NCI-H2081 (cell line): Measurements from ENCODE around the gene FOXO3B.
"Not testable (repeated sequence)": the region's sequence is repeated elsewhere in the genome, so short reads cannot be mapped to it uniquely, and the experiment has no call there.

Experiments used
- DNase-seq, 2 experiments: peaks; one replicate each; lab custom pipeline; 2025; lab: John Stamatoyannopoulos, UW

Gene FOXO3B

DNA sequence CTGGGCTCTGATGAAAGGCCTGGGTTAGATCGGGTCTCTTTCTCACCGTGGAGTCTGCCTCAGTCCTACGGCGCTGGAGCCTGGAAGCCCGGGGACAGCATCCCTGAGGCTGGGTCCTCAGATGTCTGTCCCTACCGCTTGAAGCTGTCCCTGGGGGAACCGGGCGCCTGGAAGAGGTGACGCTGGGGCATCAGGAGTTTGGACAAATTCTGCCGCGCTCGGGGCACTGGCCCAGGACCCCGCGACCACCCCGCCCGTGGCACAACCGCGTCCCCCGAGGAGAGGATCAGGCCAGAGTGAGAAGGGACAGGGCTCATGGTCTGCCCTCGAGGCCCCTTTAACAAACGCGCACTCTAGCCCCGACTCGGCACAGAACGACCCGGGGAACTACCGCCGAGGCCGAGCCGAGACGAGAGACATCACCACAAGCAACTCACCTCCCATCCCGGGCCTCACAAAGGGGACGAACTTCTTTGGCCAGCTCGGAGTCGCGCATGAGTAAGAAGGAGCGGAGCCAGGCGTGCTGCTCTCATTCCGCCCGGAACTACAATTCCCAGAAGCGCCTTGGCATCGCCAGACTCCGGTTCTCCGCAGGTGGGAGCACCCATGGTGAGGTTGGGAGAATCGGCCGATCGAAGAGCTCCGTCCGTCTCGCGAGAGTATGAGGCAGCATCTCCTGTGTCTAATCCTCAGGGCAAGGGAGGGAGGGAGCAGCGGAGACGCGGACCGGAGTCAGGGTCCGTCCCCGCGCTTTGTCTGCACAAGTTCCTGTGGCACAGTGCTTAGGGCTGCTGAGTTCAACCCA lies at the start of gene FOXO3B:
TSS of gene FOXO3B (minus strand) at position 548 of the 805 bp plus-strand sequence. CDS start 663 bp downstream, outside the sequence.
- DNase-seq, result peak; percentile 88 to 96

DNA sequence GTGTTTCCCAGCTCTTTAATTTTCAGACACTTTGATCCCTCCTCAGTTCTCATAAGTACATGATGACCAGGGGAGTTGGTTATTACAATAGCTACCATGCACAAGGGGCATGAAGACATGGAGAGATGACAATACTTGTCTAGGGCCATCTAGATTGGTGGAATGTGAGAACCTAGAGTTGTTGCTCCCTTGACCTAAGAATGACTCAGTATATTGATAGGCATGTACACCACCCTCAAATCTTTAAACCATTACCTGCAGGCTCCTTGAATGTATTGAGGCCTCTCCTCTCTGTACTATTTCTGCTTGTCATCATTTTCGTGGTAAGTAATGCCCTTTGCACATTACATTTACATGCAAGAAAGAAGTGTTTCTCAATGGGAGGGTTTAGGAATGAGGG lies 41.4 kb upstream of the FOXO3B start:
- not testable (repeated sequence) for DNase-seq

DNA sequence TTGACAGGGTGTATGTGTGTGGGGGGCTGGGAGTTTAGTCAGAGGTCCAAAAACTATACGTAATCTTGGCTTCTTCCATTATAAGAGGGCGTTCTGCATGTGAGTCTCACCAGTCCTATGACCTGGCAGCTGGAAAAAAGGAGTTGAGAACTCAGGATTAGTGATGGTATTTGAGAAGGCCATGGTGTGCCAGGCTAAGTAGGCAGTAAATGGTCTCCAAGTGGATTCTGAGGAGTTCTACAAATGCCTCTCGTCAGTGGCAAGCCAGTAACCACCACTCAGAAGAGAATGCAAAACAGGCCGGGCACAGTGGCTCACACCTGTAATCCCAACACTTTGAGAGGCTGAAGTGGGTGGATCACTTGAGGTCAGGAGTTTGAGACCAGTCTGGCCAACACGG lies 40.5 kb upstream of the FOXO3B start:
- not testable (repeated sequence) for DNase-seq

DNA sequence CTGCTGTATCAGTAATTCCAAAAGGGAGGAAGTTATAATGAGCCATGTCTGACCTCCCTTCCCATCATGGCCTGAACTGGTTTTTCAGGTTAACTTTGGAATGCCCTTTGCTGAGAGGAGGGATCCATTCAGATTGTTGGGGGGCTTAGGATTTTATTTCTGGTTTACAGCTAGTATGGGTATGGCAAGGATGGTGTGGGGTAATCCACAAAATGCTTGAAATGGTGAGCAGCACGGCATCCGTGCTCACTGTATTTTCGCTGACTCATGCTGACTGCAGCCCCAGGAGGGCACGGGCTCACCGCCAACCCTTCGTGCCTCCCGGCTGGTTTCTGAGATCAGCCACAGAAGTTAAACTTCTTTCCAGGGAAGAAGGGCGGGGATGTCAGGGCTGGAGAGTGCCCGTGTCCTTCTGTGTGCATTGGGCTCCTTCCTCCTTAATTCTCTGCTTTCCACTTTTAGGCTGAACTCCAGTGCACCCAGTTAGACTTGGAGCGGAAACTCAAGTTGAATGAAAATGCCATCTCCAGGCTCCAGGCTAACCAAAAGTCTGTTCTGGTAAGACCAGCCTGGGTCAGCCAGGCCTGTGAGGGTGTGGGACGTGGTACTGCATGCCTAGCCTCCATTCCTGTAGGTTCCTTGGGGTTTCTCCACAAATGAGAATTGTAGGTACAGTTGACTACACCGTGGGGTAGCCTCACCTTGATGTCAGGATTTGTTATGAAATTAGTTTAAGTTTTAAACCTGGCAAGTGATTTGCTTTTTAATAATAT lies 39.8 kb upstream of the FOXO3B start:
- not testable (repeated sequence) for DNase-seq

DNA sequence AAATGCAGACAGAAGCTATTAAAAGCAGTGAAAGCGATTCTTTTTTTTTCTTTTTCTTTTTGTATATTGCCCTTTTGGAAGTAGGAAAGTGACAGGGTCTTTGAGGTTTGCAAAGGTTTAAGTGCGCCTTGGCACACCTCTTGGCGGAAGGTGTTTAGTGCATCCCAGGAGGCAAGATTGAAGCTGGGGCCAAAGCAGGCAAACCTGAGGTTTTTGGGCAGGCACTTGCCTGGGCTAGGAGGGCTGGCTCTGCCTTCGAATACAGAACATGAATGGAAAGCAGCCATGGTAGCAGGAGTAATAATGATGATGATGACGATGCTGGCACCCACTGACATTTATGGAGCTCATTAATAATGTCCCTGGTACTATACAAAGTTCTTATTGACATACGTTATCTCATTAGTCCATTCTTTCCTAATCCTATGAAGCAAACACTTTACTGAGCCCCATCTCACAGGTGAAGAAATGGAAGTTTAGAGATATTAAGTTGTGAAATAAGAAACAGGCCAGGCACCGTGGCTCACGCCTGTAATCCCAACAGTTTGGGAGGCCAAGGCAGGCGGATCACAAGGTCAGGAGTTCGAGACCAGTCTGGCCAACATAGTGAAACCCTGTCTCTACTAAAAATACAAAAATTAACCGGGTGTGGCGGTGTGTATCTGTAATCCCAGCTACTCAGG lies 37.5 kb upstream of the FOXO3B start:
- DNase-seq, result not testable (repeated sequence)

DNA sequence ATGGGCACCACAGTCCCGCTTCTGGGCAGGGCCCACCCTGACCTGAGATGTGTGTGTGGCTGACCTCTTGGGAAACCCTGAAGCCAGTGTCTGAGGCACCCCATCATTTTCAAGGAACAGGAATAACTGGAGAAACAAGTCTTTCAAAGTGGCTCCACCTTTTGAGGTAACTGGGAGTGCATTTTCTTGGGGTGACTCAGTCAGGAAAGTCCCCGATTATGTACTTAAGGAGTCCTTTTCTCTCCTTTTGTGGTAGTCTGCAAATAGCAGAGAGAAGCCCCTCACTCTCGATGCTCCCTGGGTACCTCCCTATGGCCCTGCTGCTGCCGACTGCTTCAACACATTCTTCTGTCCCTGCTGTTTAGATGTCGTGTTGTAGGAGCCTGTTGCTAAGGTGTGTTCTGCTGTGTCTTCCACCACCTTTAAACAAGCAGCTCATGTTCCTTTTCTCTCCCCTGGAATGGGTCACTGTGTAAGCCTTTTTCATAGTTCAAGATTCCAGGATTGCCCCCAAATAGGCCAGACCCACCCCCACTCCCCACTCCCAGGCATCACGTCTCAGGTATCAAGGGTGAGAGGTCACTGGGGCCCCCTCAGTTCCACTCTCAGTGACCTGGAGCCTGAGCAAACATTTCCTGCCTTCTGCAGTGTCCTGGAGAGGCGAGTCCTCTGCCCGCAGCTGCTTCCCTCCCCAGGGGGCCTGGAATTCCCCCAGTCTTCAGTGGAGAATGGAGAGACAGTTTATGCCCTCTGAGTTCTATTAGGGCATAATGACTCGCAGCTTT lies 36.7 kb upstream of the FOXO3B start:
- not testable (repeated sequence) for DNase-seq

DNA sequence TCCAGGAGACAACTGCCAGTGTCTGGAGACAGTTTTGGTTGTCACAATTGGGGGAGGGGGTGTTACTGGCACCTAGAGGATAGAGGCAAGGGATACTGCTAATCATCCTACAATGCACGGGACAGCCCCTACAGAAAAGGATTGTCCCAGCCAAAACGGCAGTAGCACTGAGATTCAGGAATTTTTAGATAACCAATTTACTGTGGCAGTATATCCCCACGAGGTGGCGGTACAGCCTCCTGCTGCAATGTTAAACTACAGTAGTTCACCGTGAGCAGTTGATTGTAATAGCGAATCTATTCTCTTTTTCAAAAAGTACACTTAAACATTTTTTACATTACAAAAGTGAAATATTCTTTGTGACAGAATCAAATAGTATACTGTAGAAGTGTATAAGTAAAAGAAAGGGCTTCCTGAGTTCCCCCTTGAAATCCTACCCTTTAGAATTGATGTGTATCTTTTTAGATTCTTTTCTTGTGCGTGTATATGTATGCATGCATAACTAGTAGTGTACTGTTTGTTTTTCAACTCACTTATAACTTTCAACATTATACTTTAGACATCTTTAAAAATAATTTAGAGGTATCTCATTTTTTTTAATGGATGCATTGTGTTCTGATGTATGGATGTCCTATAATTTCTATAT lies 30.4 kb upstream of the FOXO3B start:
- peak; percentile 17 to 23 for DNase-seq

DNA sequence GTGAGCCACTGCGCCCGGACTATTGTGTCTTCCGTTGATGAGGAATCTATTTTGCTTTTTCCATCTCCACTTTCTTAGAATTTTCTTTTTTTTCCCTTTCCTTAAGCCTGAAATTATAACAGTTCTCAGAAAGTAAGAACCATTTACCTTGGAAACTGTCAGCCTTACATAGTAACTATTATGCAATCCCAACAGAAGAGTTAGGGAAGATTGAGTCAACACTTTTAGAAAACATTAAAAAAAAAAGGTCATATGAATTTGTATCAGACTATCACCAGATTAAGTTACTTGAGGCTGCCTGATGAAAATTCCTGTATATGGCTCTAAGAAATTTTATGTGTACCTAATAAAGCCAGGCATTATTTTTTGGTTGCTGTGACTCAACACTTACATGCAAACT lies 26.1 kb upstream of the FOXO3B start:
- not testable (repeated sequence) for DNase-seq

DNA sequence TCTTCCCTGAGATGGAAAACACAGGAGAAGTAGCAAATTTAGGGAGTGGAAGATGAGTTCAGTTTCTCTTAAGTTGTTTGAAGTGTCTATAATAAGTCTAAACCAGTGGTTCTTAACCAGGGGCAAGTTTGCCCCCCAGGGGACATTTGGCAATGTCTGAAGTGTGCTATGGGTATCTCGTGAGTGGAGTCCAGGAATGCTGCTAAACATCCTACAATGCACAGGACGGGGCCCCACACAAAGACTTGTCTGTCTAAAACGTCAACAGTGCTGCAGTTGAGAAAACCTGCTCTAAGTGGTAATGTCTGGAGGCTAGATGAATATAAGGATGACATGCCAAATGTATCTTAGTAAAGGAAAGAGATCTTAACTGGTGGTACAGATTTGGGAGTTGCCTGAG lies 23.8 kb upstream of the FOXO3B start:
- DNase-seq, result not testable (repeated sequence)

DNA sequence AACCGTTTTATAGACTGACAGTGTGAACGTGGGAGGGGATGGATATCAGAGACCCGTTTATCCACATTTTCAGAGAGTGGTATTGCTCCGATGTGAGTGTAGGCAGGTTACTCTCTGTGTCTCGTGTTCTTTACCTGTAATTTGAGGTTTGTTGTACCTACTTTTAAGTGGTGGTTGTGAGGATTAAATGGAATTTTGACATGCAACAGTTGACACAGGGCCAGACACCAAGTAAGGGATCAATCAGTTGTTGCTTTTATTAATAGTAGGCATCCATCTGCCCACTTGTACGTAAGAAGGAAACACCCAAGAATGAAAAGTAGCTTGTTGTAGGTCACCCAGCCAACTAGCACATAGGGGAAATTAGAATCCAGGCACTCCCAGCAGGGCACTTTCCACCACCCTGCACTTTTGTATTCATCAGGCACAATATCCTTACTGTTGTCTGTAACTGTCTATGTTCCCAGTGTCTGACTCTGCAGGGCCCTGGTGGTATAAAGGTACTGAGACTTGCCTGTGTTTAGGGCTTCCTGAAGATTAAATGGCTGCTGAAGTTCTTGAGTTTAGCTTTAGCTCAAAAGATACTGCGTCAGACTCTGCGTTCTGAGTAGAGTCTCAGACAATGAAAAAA lies 16.5 kb upstream of the FOXO3B start:
- DNase-seq, result not testable (repeated sequence)

DNA sequence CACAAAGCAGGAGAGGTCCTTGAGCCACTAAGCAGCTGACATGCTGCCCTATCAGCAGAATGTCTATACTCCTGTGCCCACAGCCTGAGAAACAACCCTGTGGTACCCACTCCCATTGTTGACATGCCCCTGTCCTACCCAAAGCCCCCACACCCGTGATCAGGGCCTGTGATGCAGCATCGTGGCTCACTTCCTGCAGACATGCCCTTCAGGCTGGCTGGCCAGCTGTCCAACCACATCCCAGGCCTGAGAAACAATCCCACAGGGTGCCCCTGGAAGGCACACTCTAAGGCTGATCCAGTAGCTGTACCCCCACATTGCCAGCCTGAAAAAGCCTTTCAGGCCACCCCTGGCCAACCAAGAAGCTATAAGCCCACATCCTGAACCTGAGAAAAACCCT lies 13.0 kb upstream of the FOXO3B start:
- not testable (repeated sequence) for DNase-seq

DNA sequence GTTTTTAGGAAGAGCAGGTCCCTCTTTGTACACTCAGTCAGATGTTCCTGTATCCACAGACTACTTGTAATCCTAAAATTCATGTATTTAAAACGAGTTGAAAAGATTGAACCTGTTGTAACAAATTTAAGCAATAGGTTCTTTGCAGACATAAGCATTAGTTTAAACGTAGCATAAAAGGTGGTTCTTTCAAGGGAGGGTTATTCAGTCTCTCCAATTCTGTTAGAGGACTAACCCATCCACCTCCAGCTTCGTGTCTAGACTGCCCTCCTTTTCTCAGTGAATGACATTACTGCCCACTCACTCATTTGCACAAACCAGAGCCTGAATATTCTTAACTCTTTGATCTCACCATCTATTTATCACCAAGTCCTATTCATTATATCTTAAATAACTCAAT lies 554 bp upstream of the FOXO3B start:
- not testable (repeated sequence) for DNase-seq

DNA sequence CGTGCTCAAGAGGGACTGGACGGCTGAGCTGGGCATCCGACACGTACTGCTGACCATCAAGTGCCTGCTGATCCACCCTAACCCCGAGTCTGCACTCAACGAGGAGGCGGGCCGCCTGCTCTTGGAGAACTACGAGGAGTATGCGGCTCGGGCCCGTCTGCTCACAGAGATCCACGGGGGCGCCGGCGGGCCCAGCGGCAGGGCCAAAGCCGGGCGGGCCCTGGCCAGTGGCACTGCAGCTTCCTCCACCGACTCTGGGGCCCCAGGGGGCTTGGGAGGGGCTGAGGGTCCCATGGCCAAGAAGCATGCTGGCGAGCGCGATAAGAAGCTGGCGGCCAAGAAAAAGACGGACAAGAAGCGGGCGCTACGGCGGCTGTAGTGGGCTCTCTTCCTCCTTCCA lies 4.7 kb downstream of the FOXO3B start:
- not testable (repeated sequence) for DNase-seq

DNA sequence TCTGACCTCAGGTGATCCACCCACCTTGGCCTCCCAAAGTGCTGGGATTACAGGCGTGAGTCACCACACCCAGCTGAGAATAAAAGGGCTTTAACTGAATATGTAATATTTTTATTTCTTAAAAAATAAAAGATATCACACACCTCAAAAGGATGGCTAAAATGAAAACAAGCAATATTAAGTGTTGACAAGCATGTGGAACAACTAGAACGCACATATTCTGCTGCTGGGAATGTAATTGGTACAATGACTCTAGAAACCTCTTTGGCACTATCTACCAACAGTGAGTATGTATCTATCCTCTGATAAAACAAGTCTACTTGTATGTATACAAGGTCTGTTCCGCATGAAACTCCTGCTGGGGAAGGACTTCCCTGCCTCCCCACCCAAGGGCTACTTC lies 5.2 kb downstream of the FOXO3B start:
- not testable (repeated sequence) for DNase-seq

DNA sequence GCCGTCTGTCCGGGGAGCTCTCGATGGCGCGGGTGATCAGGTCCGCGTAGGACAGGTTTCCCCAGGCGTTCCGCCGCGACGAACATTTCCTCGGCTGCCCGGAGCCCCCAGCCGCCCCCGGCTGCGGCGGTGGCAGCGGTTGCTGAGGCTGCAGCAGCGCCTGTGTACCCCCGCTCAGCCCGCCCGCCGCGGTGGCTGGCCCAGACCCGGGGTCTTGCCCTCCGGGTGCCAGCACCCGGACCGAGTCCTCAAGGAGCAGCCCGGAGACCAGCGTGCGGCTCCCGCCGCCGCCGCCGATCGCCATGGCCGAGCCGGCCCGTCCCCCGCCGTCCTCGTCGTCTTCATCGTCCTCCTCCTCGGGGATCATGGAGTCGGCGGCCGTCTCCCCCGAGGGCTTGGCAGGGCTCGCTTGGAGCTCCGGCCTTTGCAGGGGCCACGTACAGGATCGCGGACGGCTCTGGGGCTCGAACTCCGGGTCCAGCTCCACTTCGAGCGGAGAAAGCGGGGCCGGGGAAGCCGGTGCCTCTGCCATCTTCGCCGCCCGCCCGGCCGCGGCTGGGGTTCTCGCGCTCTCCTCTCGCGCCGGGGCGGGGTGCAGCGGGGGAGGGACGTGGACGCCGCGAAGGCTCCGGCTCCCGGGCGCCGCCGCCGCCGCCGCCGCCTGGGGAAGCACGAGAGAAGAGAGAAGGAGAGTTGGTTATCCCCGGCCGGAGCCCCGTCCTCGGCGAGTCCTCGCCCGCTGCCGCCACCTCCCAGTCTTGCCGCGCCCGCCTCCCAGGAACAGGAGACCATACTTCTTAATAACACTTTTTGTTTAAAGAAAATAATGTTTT lies 9.5 kb downstream of the FOXO3B start:
- not testable (repeated sequence) for DNase-seq

DNA sequence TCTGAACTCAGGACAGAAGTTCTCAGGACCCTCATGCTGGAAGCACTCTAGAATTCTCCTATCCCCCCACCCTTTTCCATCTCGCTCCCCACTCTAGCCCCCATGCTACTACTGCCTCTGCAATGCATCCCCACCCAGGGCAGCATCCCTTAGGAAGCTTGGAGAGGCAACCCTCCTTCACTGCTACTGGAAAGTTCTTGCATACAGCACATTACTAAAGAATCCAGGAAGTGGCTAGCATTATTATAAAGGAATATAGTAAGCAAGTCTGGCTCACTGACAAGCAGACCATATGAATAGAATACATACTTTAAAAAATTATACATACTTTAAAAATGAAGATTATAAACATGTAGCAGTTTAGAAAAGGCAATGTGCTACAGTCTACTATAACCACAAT lies 13.5 kb downstream of the FOXO3B start:
- not testable (repeated sequence) for DNase-seq

DNA sequence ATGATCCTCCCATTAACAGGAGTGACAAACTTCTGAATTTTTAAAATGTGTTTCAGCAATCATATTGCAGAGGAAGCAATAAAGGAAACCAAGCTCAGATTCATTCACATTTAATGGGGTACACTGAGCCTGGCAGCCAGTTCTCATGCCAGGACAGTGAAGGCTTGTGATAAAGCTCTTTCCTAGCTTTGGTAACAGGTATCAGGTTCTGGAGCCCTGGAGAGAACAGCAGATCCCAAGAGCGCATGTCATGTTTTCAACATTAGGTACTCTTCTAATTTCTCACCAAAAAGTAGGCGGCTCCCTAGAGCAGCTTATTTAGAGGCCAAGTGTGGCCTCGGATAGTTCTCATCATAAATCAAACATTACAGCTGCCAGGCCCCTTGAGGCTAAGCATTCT lies 14.6 kb downstream of the FOXO3B start:
- not testable (repeated sequence) for DNase-seq

DNA sequence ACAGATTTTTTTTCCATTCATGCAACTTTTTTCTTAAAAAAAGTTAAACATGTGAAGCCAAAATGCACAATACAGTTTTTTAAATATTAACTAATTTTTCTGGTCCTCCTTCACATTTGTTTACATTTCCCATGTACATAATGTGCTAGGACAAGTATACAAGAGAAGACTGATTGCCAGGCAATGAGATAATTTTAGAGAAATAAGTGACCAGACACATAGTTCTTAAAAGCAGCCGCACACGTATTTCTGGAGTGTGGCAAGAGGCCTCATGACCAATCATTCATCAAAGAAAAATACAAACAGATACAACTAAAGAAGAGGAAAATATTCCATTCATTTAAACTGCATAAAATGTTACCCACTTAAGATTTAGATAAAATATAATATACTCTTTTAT lies 15.8 kb downstream of the FOXO3B start:
- DNase-seq, result not testable (repeated sequence)

DNA sequence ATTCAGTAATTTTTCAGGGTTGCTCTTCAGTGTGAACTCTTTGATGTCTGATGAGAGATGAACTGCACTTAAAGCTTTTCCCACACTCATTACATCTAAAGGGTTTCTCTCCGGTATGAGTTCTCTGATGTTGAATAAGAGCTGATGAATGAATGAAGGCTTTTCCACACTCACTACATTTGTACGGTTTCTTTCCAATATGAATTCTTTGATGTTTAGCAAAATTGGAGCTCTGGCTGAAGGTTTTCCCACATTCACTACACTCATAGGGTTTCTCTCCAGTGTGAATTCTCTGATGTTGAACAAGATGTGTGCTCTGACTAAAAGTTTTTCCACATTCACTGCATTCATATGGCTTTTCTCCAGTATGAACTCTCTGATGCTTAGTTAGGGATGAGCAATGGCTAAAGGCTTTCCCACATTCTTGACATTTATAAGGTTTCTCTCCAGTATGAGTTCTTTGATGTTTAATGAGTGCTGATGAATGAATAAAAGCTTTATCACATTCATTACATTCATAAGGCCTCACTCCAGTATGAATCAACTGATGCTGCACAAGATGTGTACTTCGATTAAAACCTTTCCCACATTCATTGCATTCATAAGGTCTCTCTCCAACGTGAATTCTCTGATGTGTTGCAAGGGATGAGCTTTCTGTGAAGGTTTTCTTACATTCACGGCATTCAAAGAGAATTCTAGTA lies 20.0 kb downstream of the FOXO3B start:
- DNase-seq, result not testable (repeated sequence)
